ENCODE data around the gene NFIX. TPM values are rescaled to one million over a fixed set of nuclear protein-coding genes. Genes with fewer than 3 reads are reported as not detected.

Gene NFIX
- total and polyA plus RNA-seq, 9 of the 15 experiments (the other 6 are each of a cell fraction or from before 2014, with no cell fraction given), result 0.28 to 26.8 (median 5.4) TPM

DNA sequence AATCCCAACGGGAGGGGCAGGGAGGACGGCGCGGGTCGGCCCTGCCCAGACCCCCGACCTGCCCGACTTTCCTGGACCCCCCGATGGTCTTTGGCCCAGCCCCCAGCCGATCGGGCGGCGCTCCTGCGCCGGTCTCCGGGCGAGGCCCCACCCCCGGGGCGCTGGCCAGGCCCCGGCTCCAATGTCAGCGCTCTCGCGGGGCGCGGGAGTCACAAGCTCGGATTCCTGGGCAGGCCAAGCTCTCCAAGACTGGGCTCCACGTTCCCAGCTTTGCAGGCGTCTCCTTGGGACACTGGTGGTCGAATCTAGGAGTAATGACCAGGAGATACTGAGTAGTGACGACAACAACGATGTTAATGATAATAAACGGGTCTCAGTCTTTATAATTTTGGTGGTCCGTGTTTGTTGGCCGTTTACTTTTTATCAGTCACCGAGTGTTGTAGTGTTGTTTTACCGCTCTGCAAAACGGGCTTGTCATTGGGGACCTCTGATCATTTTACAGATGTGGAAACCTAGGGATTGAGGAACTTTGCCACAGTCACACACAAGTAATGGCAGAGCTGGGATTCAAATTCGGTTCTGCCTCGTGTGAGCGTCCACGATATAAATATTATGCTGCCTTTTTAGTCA lies 49.1 kb upstream of the NFIX start (continued):
- no peak for TF ChIP-seq BRCA1 (IDR thresholded peaks at IDR 0.05)
- no peak for TF ChIP-seq BRCA1 (CRISPR knock-in tag; IDR thresholded peaks at IDR 0.05)
- TF ChIP-seq CBFA2T2 (conservative IDR thresholded peaks at IDR 0.05), result no peak
- no peak for TF ChIP-seq MEF2A (IDR thresholded peaks at IDR 0.05; ENCODE audit: control insufficient read depth, low read depth, low read length)
- no peak for TF ChIP-seq ZNF174 (CRISPR knock-in tag; IDR thresholded peaks at IDR 0.05)
- no peak for TF ChIP-seq HEY1 (CRISPR knock-in tag; IDR thresholded peaks at IDR 0.05; ENCODE audit: borderline replicate concordance)
- no peak for TF ChIP-seq SMAD1 (IDR thresholded peaks at IDR 0.05; ENCODE audit: low read depth, low read length, partially characterized antibody)
- no peak for TF ChIP-seq ETV1 (tag; conservative IDR thresholded peaks at IDR 0.05; ENCODE audit: low read depth)
- TF ChIP-seq TBL1XR1 (IDR thresholded peaks at IDR 0.05; ENCODE audit: low read length in 2 of 2), result no peak
- TF ChIP-seq TCF3 (CRISPR knock-in tag; IDR thresholded peaks at IDR 0.05), result no peak
- TF ChIP-seq TAF15 (IDR thresholded peaks at IDR 0.05; ENCODE audit: low read depth, low read length), result no peak
- TF ChIP-seq RB1 (IDR thresholded peaks at IDR 0.05; ENCODE audit: low read depth), result no peak
- TF ChIP-seq, protein P1, sequence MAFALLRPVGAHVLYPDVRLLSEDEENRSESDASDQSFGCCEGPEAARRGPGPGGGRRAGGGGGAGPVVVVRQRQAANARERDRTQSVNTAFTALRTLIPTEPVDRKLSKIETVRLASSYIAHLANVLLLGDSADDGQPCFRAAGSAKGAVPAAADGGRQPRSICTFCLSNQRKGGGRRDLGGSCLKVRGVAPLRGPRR (CRISPR knock-in tag; IDR thresholded peaks at IDR 0.05), result no peak
- TF ChIP-seq, protein P2, sequence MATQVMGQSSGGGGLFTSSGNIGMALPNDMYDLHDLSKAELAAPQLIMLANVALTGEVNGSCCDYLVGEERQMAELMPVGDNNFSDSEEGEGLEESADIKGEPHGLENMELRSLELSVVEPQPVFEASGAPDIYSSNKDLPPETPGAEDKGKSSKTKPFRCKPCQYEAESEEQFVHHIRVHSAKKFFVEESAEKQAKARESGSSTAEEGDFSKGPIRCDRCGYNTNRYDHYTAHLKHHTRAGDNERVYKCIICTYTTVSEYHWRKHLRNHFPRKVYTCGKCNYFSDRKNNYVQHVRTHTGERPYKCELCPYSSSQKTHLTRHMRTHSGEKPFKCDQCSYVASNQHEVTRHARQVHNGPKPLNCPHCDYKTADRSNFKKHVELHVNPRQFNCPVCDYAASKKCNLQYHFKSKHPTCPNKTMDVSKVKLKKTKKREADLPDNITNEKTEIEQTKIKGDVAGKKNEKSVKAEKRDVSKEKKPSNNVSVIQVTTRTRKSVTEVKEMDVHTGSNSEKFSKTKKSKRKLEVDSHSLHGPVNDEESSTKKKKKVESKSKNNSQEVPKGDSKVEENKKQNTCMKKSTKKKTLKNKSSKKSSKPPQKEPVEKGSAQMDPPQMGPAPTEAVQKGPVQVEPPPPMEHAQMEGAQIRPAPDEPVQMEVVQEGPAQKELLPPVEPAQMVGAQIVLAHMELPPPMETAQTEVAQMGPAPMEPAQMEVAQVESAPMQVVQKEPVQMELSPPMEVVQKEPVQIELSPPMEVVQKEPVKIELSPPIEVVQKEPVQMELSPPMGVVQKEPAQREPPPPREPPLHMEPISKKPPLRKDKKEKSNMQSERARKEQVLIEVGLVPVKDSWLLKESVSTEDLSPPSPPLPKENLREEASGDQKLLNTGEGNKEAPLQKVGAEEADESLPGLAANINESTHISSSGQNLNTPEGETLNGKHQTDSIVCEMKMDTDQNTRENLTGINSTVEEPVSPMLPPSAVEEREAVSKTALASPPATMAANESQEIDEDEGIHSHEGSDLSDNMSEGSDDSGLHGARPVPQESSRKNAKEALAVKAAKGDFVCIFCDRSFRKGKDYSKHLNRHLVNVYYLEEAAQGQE (IDR thresholded peaks at IDR 0.05; ENCODE audit: borderline replicate concordance), result no peak
- TF ChIP-seq, protein P2 (CRISPR knock-in tag; IDR thresholded peaks at IDR 0.05; ENCODE audit: low read depth), result no peak
- no peak for TF ChIP-seq PCBP2 (IDR thresholded peaks at IDR 0.05; ENCODE audit: low read depth, low read length, poor library complexity, severe bottlenecking)
- no peak for TF ChIP-seq FOXP1 (CRISPR knock-in tag; IDR thresholded peaks at IDR 0.05)
- no peak for TF ChIP-seq HMG20B (CRISPR knock-in tag; IDR thresholded peaks at IDR 0.05)
- TF ChIP-seq, protein P3, sequence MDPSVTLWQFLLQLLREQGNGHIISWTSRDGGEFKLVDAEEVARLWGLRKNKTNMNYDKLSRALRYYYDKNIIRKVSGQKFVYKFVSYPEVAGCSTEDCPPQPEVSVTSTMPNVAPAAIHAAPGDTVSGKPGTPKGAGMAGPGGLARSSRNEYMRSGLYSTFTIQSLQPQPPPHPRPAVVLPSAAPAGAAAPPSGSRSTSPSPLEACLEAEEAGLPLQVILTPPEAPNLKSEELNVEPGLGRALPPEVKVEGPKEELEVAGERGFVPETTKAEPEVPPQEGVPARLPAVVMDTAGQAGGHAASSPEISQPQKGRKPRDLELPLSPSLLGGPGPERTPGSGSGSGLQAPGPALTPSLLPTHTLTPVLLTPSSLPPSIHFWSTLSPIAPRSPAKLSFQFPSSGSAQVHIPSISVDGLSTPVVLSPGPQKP (CRISPR knock-in tag; IDR thresholded peaks at IDR 0.05), result no peak
- no peak for TF ChIP-seq SRF (CRISPR knock-in tag; IDR thresholded peaks at IDR 0.05)
